Neural crest cell (in vitro differentiated cells): ENCODE measurements around the gene TPPP. TPM values are rescaled to one million over a fixed set of nuclear protein-coding genes. Genes with fewer than 3 reads are reported as not detected.
"Not testable (repeated sequence)": the region's sequence is repeated elsewhere in the genome, so short reads cannot be mapped to it uniquely, and the experiment has no call there.

Source experiments
- DNase-seq: peaks from one replicate; pipeline ENCODE4 v3.0.0; 2021; ENCODE audit warnings: low read depth, mixed read lengths, low spot score
- H3K27ac Mint-ChIP-seq: one replicate; pipeline ENCODE4 v1.8.0; 2021; ENCODE audit warnings: mild to moderate bottlenecking, mixed read lengths; ENCODE audit not compliant: unreplicated experiment
- H3K27me3 Mint-ChIP-seq: 2 replicates; pipeline ENCODE4 v1.8.0; 2021; ENCODE audit warnings: low read depth, mild to moderate bottlenecking, mixed read lengths
- H3K36me3 Mint-ChIP-seq: 2 replicates; pipeline ENCODE4 v1.8.0; 2021; ENCODE audit warnings: low read depth, mild to moderate bottlenecking, mixed read lengths
- H3K4me1 Mint-ChIP-seq: 2 replicates; pipeline ENCODE4 v1.8.0; 2021; ENCODE audit warnings: mixed read lengths
- H3K4me3 Mint-ChIP-seq: one replicate; pipeline ENCODE4 v1.8.0; 2021; ENCODE audit warnings: mild to moderate bottlenecking, mixed read lengths
- H3K9me3 Mint-ChIP-seq: 2 replicates; pipeline ENCODE4 v1.8.0; 2021; ENCODE audit warnings: mixed read lengths
- CTCF ChIP-seq: fragments of 200-600 bp; sonication (generic); conservative IDR thresholded peaks from 2 replicates; pipeline ENCODE4 v1.5.0; 2021; ENCODE audit warnings: antibody characterized with exemption, mild to moderate bottlenecking
- total RNA-seq: library from RNA; stranded (reverse); gene quantifications from 2 replicates; pipeline ENCODE4 v1.2.1, GENCODE V29; 2021

The TPPP gene
- total RNA-seq, 1 donor from 2014 or later, result 2.7 TPM

- H3K27ac Mint-ChIP-seq, result no peak overlapping the region
- no peak overlapping the region for H3K4me3 Mint-ChIP-seq
- no peak for DNase-seq
- H3K9me3 Mint-ChIP-seq, result peaks cover 5% of the 10 kb centered on the region
- peaks cover 25% of the 10 kb centered on the region for H3K27me3 Mint-ChIP-seq
- H3K4me1 Mint-ChIP-seq, result no peaks in the 10 kb centered on the region
- H3K36me3 Mint-ChIP-seq, result peaks cover 4% of the 10 kb centered on the region
- TF ChIP-seq CTCF, result no peak
These were observed 24.0 kb upstream of the TPPP start for GRCh38 chr5:717143-717542.

- H3K36me3 Mint-ChIP-seq, H3K4me1 Mint-ChIP-seq, H3K27ac Mint-ChIP-seq, H3K4me3 Mint-ChIP-seq, H3K9me3 Mint-ChIP-seq, DNase-seq: not testable (repeated sequence)
- peaks cover 25% of the 10 kb centered on the region for H3K27me3 Mint-ChIP-seq
These were observed 23.6 kb upstream of the TPPP start for GRCh38 chr5:716740-717139.

GRCh38 chr5:715636-716035 lies 22.5 kb upstream of the TPPP start:
- not testable (repeated sequence) for H3K4me3 Mint-ChIP-seq

GRCh38 chr5:714215-715118 lies 21.3 kb upstream of the TPPP start:
- H3K9me3 Mint-ChIP-seq, H3K4me3 Mint-ChIP-seq, H3K36me3 Mint-ChIP-seq, H3K27ac Mint-ChIP-seq, DNase-seq, H3K4me1 Mint-ChIP-seq: not testable (repeated sequence)
- peaks cover 16% of the 10 kb centered on the region for H3K27me3 Mint-ChIP-seq

More at GRCh38 chr5:715636-716035, 22.5 kb upstream of the TPPP start:
- not testable (repeated sequence) for H3K9me3 Mint-ChIP-seq, DNase-seq, H3K36me3 Mint-ChIP-seq, H3K27ac Mint-ChIP-seq, H3K4me1 Mint-ChIP-seq
- peaks cover 22% of the 10 kb centered on the region for H3K27me3 Mint-ChIP-seq

- H3K27me3 Mint-ChIP-seq, result peaks cover 12% of the 10 kb centered on the region
- H3K27ac Mint-ChIP-seq, H3K9me3 Mint-ChIP-seq, H3K4me1 Mint-ChIP-seq, H3K4me3 Mint-ChIP-seq, H3K36me3 Mint-ChIP-seq, DNase-seq: not testable (repeated sequence)
These were observed 20.5 kb upstream of the TPPP start for GRCh38 chr5:713686-714085.

GRCh38 chr5:708848-709517 lies 15.8 kb upstream of the TPPP start:
- H3K4me1 Mint-ChIP-seq, H3K9me3 Mint-ChIP-seq, H3K27ac Mint-ChIP-seq, H3K36me3 Mint-ChIP-seq, DNase-seq, H3K4me3 Mint-ChIP-seq, H3K27me3 Mint-ChIP-seq: not testable (repeated sequence)

GRCh38 chr5:708374-708773 lies 15.2 kb upstream of the TPPP start:
- DNase-seq, H3K36me3 Mint-ChIP-seq, H3K27me3 Mint-ChIP-seq, H3K27ac Mint-ChIP-seq, H3K4me3 Mint-ChIP-seq, H3K4me1 Mint-ChIP-seq, H3K9me3 Mint-ChIP-seq: not testable (repeated sequence)

GRCh38 chr5:706127-706526 lies 13.0 kb upstream of the TPPP start:
- peaks cover 20% of the 10 kb centered on the region for H3K27me3 Mint-ChIP-seq
- not testable (repeated sequence) for DNase-seq, H3K27ac Mint-ChIP-seq, H3K4me1 Mint-ChIP-seq, H3K9me3 Mint-ChIP-seq, H3K36me3 Mint-ChIP-seq, H3K4me3 Mint-ChIP-seq

- Mint-ChIP-seq H3K27me3 (peaks cover 46% of the 10 kb centered on the region), H3K9me3 (peaks cover 10% of the 10 kb centered on the region)
- not testable (repeated sequence) for H3K27ac Mint-ChIP-seq, H3K36me3 Mint-ChIP-seq, H3K4me1 Mint-ChIP-seq, DNase-seq, H3K4me3 Mint-ChIP-seq
These were observed 3.9 kb upstream of the TPPP start for GRCh38 chr5:696753-697702.

- H3K36me3 Mint-ChIP-seq, DNase-seq, H3K27ac Mint-ChIP-seq, H3K4me1 Mint-ChIP-seq, H3K4me3 Mint-ChIP-seq: not testable (repeated sequence)
- Mint-ChIP-seq H3K9me3 (peaks cover 10% of the 10 kb centered on the region), H3K27me3 (peaks cover 38% of the 10 kb centered on the region)
These were observed 3.0 kb upstream of the TPPP start for GRCh38 chr5:696191-696590.

- DNase-seq, H3K4me1 Mint-ChIP-seq, H3K4me3 Mint-ChIP-seq, H3K27ac Mint-ChIP-seq, H3K36me3 Mint-ChIP-seq: not testable (repeated sequence)
- peaks cover 10% of the 10 kb centered on the region for H3K9me3 Mint-ChIP-seq
- peaks cover 31% of the 10 kb centered on the region for H3K27me3 Mint-ChIP-seq
These were observed 2.3 kb upstream of the TPPP start for GRCh38 chr5:695475-695874.

GRCh38 chr5:694042-694431 lies 885 bp upstream of the TPPP start:
- DNase-seq, H3K36me3 Mint-ChIP-seq, H3K4me1 Mint-ChIP-seq, H3K4me3 Mint-ChIP-seq, H3K27ac Mint-ChIP-seq, H3K9me3 Mint-ChIP-seq: not testable (repeated sequence)
- peaks cover 20% of the 10 kb centered on the region for H3K27me3 Mint-ChIP-seq
